Sciatic nerve (tissue), 2 donors: ENCODE results near the gene SIVA1. TPM values are rescaled to one million over a fixed set of nuclear protein-coding genes. Genes with fewer than 3 reads are reported as not detected.

Experiments used
- ATAC-seq: fragments of 200-7000 bp; cut with Tn5 transposase; one replicate; pipeline ENCODE4 v1.9.1; 2020; ENCODE audit warnings: mild to moderate bottlenecking, moderate library complexity
- DNase-seq: peaks from one replicate; pipeline ENCODE4 v3.0.0-alpha.2; 2020; ENCODE audit warnings: low spot score
- intact Hi-C: fragments of 100-400 bp; cut with DNase I; formaldehyde crosslinking; loops from one replicate; pipeline ENCODE4 v1.14.2; 2022
- total RNA-seq: library from RNA; stranded (reverse); fragmentation: NEBNext Ultra II Directional; extraction: Animal tissue kit (Norgen Biotek cat#: 25700); gene quantifications from one replicate; pipeline ENCODE4 v1.2.1, GENCODE V29; 2021
- donor health status: DM: no; HTN: no; CAD: no.
- donor health status: DM: no; HTN: no; CAD: no.

The SIVA1 gene, protein sequence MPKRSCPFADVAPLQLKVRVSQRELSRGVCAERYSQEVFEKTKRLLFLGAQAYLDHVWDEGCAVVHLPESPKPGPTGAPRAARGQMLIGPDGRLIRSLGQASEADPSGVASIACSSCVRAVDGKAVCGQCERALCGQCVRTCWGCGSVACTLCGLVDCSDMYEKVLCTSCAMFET
- total RNA-seq = 56.6 TPM

DNA sequence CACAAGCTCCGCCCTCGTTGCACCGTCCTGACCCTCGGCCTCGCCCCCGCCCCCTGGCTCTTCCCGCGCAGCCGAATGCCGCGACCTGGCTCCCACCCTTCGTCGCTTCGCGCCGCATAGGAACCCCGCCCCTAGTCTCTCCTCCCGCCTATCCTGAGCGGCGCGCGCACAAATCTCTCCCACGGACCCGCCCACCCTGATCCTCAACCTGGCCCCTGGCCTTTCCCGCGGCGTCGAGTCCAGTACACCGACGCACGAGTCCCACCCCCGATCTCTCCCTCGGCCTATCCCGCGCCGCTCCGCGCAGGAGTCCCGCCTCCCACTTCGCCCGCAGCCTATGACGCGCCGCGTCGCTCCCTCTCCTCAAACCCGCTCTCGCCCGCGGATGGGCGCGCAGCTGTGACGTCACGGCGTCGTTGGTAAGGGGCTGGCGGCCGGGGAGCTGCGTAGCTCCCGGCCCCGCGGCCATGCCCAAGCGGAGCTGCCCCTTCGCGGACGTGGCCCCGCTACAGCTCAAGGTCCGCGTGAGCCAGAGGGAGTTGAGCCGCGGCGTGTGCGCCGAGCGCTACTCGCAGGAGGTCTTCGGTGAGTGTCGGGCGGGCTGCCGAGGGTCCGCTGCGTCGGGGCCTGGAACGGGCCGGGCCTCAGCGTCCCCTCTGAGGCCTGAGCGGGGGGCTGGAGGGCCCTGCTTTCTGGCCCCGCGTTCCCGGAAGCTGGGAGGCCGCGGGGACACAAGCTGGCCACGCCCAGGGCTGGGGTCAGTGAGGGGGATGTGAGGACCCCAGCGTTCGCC, at the start of gene SIVA1:
Gene SIVA1 (plus strand): TSS at position 413 of the 793 bp plus-strand sequence. CDS start 55 bp downstream, at position 468.
- DNase-seq = peak; percentile 99
- intact Hi-C loops = no loop called here
- peak; percentile 96 for ATAC-seq

DNA sequence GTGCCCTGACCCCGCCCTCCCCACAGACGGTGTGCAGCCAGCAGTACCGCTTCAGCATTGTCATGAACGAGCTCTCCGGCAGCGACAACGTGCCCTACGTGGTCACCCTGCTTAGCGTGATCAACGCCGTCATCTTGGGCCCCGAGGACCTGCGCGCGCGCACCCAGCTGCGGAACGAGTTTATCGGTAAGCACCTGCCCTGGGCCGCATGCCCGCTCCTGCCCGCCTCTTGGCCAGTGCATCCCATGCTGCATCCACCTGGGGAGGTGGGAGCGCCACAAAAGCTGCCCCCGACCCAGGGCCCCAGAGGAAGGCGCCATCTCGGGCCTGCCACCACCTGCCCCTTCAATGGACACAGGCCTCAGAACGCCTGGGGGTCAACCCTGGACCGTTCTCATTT, 49.7 kb upstream of the SIVA1 start:
- no peak for ATAC-seq
- intact Hi-C loops = no loop called here
- no peak for DNase-seq

DNA sequence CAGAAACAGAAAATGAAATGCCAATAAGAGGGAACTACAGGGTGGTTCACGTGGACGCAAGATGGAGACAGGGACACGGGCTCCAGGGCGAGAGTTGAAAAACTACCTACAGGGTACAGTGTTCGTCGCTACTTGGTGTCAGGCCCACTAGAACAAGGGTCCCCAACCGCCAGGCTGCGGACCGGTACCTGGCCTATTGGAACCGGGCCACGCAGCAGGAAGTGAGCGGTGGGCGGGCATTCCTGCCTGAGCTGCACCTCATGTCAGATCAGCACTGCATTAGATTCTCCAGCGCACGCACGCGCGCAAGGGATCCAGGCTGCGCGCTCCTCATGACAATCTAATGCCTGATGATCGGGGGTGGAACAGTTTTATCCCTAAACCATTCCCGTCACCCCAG, 48.7 kb upstream of the SIVA1 start:
- ATAC-seq = no peak
- DNase-seq = no peak
- intact Hi-C loops = no loop called here

DNA sequence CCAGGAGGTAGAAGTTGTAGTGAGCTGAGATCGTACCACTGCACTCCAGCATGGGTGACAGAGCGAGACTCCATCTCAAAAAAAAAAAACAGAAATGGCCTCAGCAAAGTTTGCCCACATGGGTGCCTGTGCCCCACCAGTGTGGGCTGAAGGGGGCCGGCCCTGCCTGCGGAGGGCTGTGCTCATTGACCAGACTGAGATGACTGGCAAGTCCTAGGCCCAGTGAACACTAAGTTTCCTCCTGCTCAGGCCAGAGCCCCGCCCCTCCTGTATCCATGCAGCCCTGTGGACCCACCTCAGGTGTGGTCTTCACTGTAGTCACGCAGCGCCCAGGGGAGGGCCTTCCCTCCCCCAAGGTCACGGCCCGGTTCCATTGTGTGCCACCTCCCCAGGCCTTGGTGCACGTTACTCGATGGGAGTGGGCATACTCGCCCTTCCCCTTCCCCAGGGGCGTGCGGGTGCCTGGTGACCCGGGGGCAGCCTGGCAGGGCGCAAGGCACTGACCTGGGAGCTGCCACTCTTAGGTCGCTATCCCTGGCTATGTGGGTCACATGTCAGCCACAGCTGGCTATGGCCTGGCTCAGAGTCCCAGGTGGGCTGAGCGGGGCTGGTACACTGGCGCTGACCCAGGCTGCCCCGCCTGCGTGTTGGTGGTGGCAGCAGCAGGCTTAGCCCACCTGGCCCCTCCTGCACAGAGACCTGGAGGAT, 47.5 kb upstream of the SIVA1 start:
- no peak for ATAC-seq
- intact Hi-C loops = loop anchor here (5.0 kb wide), 1 partner anchor 53 kb away; no protein-coding TSS in a partner anchor

DNA sequence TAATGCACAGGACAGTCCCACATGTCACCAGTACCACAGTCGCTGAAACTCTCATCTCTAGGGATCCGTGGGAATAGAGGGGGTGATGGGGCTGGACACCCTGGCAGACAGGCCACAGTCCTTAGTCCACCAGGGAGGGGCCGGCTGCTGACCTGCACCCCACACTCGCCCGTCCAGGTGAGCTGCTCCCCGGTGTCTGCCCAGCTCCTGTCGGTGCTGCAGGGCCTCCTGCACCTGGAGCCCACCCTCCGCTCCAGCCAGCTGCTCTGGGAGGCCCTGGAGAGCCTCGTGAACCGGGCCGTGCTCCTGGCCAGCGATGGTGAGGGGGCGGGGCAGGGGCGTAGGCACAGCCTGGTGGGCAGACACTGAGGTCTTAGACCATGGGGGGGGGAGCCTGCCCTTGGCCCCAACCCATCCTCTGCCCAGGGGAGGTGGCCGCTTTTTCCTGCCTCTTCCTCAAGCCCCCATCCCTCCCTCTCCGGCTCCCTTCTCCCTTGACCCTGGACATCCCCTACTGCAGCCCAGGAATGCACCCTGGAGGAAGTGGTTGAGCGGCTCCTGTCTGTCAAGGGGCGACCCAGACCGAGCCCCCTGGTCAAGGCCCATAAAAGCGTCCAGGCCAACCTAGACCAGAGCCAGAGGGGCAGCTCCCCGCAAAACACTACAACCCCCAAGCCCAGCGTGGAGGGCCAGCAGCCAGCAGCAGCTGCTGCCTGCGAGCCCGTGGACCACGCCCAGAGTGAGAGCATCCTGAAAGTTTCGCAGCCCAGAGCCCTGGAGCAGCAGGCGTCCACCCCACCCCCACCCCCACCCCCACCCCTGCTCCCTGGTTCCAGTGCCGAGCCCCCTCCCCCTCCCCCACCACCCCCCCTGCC, 46.0 kb upstream of the SIVA1 start:
- ATAC-seq (no peak), DNase-seq (no peak)
- intact Hi-C loops = loop anchor here (5.0 kb wide), 1 partner anchor 55 kb away; no protein-coding TSS in a partner anchor

More for the DNA sequence above, 47.5 kb upstream of the SIVA1 start:
- no peak for DNase-seq

DNA sequence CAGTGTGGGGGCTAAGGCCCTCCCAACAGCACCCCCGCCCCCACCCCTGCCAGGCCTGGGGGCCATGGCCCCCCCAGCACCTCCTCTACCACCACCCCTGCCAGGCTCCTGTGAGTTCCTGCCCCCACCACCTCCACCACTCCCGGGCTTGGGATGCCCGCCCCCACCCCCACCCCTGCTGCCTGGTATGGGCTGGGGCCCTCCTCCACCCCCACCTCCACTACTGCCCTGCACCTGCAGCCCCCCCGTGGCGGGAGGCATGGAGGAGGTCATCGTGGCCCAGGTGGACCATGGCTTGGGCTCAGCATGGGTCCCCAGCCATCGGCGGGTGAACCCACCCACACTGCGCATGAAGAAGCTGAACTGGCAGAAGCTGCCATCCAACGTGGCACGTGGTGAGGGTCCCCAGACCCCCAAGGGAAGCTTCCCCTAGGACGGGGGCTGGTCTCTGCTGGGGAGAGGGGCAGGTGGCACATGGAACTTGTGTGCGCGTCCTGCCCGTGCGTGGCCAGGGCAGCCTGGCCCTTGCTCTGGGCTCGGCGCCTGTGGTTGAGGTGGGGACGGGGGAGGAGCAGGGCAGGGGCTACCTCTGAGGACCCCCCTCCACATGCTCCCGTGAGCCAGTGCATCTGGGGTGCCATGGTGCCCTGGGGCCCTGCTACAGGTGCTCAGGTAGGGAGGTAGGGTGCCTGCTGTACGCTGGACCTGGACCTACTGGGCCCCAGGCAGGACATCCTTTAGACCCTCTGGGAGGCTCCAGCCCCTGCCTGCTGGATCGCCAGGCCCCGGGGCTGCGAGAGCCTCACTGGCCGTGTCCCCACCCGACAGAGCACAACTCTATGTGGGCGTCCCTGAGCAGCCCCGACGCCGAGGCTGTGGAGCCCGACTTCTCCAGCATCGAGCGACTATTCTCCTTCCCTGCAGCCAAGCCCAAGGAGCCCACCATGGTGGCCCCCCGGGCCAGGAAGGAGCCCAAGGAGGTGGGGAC, 45.0 kb upstream of the SIVA1 start:
- DNase-seq = no peak
- intact Hi-C loops = loop anchor here (5.0 kb wide), 1 partner anchor 56 kb away; no protein-coding TSS in a partner anchor
- peak; percentile 6 for ATAC-seq

DNA sequence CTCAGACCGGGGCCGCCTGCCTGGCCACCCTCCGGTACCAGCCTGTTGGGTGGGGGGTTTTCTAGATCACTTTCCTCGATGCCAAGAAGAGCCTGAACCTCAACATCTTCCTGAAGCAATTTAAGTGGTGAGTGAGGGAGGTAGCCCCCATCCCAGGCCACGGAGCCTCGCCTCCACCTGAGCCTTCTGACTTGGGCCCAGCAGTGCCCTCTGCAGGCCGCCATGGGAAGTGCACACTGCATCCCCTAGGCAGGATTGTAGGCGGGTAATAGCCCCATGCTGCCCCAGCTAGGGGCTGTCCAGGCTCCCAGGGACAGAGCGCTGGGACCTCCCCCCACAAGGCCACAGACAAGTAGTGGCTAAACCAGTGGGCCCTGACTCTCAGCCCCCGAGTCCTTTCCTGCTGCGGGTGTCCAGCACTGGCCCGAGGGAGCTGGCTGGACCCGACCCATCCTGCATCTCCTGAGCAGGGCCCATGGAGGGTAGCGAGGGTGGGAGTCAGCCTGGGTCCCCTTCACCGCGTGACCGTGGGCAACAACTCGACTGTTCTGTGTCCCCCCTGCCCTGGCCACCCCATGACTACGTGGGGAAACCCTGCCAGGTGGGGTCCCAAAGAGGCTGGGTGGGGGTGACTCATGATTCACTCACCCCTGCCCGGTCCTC, 44.2 kb upstream of the SIVA1 start:
- ATAC-seq = peak; percentile 77
- intact Hi-C loops = loop anchor here (5.0 kb wide), 1 partner anchor 56 kb away; no protein-coding TSS in a partner anchor
- peak; percentile 86 for DNase-seq

DNA sequence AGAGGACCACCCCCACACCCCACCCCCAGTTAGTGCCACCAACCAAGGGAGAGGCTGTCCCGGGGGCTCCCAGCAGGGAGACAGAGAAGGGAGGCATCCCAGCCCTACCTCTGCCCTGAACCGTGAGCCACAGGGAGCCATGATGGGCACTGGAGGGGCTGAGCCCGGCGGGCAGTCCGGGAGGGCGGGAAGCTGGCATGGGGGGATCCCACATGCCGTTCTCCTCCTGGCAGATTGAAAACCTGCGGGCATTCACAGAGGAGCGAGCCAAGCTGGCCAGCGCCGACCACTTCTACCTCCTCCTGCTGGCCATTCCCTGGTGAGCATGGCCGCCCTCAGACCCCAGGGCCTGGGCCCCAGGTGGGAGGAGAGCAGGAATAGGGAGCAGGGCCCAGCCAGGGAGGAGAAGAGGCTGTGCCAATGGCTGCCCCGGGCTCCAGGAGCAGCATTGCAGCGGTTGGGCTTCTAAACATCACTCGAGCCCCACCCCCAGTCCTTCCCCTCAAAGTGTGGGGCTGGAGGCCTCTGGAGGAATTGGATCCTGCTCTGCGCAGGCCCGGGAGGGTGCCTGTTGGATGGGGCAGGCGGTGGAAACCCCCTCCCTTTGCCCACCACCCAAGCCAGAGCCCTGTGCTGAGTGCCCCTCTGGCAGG, 43.4 kb upstream of the SIVA1 start:
- ATAC-seq (no peak), DNase-seq (no peak)
- intact Hi-C loops = loop anchor here (5.0 kb wide), 1 partner anchor 57 kb away; no protein-coding TSS in a partner anchor

DNA sequence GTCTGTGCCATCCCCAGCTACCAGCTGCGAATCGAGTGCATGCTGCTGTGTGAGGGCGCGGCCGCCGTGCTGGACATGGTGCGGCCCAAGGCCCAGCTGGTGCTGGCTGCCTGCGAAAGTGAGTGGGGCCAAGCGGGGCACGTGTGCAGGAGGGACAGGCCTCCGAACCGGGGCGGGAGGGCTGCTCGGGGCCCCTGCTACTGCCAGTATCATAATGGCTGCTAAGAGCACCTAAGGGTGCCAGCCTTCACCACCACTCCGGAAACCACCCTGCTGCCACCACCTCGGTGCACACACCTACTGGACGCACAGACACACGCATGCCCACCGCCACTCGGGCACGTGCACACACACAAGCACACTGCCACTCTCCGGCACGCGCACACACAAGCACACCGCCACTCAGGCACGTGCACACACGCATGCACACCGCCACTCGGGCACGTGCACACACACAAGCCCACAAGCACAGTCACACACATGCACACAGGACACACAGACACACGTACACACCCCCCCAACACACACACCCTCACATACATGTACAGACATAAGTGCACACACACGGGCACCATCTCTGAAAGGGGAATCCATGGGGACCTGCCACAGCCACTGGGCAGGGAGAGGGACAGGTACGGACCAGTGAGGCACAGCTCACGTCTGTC, 42.7 kb upstream of the SIVA1 start:
- no peak for ATAC-seq
- intact Hi-C loops = no loop called here
- no peak for DNase-seq

DNA sequence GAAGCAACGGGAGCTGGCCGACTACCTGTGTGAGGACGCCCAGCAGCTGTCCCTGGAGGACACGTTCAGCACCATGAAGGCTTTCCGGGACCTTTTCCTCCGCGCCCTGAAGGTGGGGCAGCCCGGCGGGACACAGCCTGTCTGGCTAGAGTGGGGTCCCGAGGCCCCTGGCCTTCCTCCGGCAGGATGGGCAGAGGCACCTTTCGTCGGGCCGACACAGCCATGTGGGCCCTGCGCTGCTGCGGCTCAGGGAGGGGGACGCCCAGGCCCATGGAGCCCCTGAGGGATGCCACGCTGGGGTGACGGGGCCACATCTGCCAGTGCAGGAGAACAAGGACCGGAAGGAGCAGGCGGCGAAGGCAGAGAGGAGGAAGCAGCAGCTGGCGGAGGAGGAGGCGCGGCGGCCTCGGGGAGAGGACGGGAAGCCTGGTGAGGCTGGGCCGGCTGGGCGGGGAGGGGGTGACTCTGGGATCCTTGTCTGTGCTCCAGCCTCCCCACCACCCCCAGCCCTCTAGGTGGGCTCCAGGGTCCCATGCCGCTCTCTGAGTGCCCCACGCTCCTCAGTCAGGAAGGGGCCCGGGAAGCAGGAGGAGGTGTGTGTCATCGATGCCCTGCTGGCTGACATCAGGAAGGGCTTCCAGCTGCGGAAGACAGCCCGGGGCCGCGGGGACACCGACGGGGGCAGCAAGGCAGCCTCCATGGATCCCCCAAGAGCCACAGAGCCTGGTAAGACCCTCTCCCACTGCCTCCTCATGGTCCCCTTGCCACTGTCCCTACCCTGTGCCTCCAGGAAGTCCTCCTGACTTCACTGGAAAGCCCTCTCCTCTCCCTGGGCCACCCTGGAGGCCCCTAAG, 39.8 kb upstream of the SIVA1 start:
- ATAC-seq (no peak), DNase-seq (no peak)
- intact Hi-C loops = no loop called here

DNA sequence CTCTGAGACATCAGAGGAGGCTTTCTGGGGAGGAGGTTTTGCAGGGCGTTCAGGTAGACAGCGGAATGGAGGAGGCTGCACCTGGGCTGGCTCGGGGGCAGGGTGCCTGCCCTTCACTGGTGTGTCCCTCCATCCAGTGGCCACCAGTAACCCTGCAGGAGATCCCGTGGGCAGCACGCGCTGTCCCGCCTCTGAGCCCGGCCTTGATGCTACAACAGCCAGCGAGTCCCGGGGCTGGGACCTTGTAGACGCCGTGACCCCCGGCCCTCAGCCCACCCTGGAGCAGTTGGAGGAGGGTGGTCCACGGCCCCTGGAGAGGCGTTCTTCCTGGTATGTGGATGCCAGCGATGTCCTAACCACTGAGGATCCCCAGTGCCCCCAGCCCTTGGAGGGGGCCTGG, 38.9 kb upstream of the SIVA1 start:
- no peak for DNase-seq

DNA sequence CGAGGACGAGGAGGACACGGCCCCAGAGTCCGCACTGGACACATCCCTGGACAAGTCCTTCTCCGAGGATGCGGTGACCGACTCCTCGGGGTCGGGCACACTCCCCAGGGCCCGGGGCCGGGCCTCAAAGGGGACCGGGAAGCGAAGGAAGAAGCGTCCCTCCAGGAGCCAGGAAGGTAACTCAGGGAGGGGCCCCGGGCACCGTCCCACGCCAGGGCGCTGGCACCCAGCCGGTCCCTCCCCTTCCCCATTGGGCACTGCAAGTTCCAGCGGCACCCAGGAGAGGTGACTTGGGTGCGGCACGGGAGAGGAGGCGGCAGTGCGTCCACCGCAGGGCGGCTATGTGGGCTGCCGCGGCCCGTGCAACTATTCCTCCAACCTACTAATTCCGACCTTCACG, 38.3 kb upstream of the SIVA1 start:
- ATAC-seq (no peak), DNase-seq (no peak)
- intact Hi-C loops = no loop called here

More for the DNA sequence above, 38.9 kb upstream of the SIVA1 start:
- intact Hi-C loops = no loop called here
- ATAC-seq = no peak

DNA sequence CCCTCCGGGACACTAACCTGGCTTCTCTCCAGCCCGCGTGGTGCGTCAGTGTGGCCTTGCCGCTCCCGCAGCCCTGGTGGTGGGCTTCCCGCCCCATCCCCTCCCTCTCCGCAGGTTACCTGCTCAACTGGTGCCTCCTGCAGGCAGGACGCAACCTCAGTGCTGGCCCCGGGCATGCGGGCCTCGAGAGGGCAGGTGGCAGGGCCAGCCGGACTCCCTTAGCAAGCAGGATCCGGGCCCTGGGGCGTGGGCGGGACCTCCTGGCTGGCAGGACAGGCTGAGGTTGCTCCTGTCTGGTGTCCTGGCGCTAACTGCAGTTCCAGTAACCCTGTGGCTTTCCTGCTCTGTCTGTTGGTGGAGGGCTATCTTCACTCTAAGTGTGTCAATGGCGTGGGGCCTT, 37.5 kb upstream of the SIVA1 start:
- ATAC-seq (no peak), DNase-seq (no peak)
- intact Hi-C loops = no loop called here

DNA sequence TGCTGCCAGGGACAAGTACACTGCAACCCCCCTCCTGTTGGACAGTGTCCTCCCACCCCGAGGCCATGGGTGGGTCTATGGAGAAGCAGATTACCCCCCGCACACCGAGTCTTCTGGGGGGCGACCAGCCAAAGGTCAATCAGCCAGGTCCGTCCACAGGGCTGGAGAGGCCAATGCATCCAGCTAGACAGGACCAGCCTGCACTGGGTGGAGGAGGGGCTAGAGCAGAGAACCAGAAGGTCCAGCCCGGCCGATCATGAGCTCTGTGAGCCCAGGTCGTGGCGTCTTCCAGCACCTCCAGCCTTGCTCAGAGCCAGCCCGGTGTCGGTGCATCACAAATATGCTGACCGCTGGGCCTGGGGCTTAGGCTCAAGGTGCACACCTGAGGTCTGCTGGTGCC, 37.1 kb upstream of the SIVA1 start:
- DNase-seq (no peak), ATAC-seq (no peak)
- intact Hi-C loops = no loop called here

DNA sequence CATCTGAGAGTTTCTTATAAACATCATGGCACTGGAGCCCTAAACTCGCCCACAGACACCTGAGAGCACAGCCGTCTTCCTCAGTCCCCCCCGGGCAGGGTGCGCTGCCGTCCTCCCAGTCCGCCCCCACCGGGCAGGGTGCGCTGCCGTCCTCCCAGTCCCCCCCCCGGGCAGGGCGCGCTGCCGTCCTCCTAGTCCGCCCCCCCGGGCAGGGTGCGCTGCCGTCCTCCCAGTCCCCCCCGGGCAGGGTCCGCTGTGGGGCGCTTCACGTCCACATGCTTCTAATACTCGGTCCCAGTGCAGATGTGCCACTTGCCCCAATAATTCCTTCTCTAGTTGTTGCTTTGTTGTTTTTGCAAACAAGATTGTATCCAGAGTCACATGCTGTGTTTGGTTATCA, 35.8 kb upstream of the SIVA1 start:
- intact Hi-C loops = no loop called here
- no peak for ATAC-seq
- no peak for DNase-seq
